Body of pancreas (tissue), 4 donors: ENCODE results near the gene ING3. TPM values are rescaled to one million over a fixed set of nuclear protein-coding genes. Genes with fewer than 3 reads are reported as not detected.

Source experiments
- ATAC-seq: fragments of 150-250 bp; one replicate; pipeline ENCODE4 v1.9.1; 2016
- DNase-seq, 4 donors: peaks; one replicate each; pipeline ENCODE4 v3.0.0-alpha.2; 2019
- H3K27ac ChIP-seq, 4 donors: fragments of 200-600 bp; sonication (generic); 1 replicate in 3 of 4; 2 replicates in 1 of 4; pipeline versions ENCODE4 v1.5.1 to v1.6.1; 2016 to 2019; ENCODE audit warnings: mild to moderate bottlenecking in 1 of 4, mixed read lengths in 1 of 4, moderate library complexity in 1 of 4
- H3K27me3 ChIP-seq, 2 donors: fragments of 200-600 bp; sonication (generic); one replicate each; pipeline ENCODE4 v1.6.0; 2016; ENCODE audit warnings: mild to moderate bottlenecking in 1 of 2
- H3K36me3 ChIP-seq, 2 donors: fragments of 200-600 bp; sonication (generic); replicated peaks in 1 of 2; 2 replicates each; pipeline ENCODE4 v1.5.1; 2016; ENCODE audit warnings: low read depth in 2 of 2; ENCODE audit not compliant: insufficient read depth in 1 of 2
- H3K4me1 ChIP-seq: fragments of 200-600 bp; sonication (generic); one replicate; pipeline ENCODE4 v1.6.0; 2016
- H3K4me3 ChIP-seq, 2 donors: fragments of 200-600 bp; sonication (generic); 1 replicate in 1 of 2; 2 replicates in 1 of 2; pipeline ENCODE4 v1.5.1; 2016 to 2019
- H3K9me3 ChIP-seq, 3 donors: fragments of 200-600 bp; sonication (generic); 1 replicate in 2 of 3; 2 replicates in 1 of 3; pipeline ENCODE4 v1.5.1; 2016
- POLR2A ChIP-seq, 3 donors: fragments of 450-650 bp; IDR thresholded peaks; one replicate each; pipeline ENCODE4 v1.6.1; 2016; ENCODE audit warnings: antibody characterized with exemption in 3 of 3, mild to moderate bottlenecking in 2 of 3
- WGBS, 2 donors: methylation state at CpG; one replicate each; pipeline ENCODE4 v1.1.5; 2017; 5-methylcytosine and 5-hydroxymethylcytosine counted together
- intact Hi-C: fragments of 100-400 bp; cut with DNase I; formaldehyde crosslinking; loops from one replicate; pipeline ENCODE4 v1.15.1; 2023
- small RNA-seq: library from RNA; depleted of rRNA; stranded (forward); fragments of <200 nt; gene quantifications from one replicate; pipeline ENCODE3, GENCODE V24; 2016
- total RNA-seq, 2 donors: library from RNA; depleted of rRNA; stranded (reverse); fragments of >200 nt; gene quantifications; one replicate each; pipeline ENCODE4 v1.1.0, GENCODE V29; 2016
- TF ChIP-seq, protein P1 (sequence below), 7 experiments: fragments of 450-650 bp in 4 of 7; fragments of 200-600 bp in 3 of 7; sonication (generic) in 3 of 7; IDR thresholded peaks; one replicate each; pipeline ENCODE4 v1.5.1; 2016 to 2019; ENCODE audit warnings: antibody characterized with exemption in 7 of 7

The ING3 gene
- total RNA-seq, 2 donors from 2014 or later = 7.6 to 9.1 TPM

GRCh38 chr7:121026159-121026558 lies 75.6 kb downstream of the ING3 start:
- H3K27ac ChIP-seq = no peak overlapping the region
- H3K4me3 ChIP-seq = no peak overlapping the region
- H3K4me1 ChIP-seq = no peaks in the 10 kb centered on the region
- no peak for TF ChIP-seq POLR2A (IDR thresholded peaks at IDR 0.05)
- TF ChIP-seq, protein P1, sequence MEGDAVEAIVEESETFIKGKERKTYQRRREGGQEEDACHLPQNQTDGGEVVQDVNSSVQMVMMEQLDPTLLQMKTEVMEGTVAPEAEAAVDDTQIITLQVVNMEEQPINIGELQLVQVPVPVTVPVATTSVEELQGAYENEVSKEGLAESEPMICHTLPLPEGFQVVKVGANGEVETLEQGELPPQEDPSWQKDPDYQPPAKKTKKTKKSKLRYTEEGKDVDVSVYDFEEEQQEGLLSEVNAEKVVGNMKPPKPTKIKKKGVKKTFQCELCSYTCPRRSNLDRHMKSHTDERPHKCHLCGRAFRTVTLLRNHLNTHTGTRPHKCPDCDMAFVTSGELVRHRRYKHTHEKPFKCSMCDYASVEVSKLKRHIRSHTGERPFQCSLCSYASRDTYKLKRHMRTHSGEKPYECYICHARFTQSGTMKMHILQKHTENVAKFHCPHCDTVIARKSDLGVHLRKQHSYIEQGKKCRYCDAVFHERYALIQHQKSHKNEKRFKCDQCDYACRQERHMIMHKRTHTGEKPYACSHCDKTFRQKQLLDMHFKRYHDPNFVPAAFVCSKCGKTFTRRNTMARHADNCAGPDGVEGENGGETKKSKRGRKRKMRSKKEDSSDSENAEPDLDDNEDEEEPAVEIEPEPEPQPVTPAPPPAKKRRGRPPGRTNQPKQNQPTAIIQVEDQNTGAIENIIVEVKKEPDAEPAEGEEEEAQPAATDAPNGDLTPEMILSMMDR (IDR thresholded peaks at IDR 0.05) = no peak
- no peak for DNase-seq
- WGBS, 2 donors = 96 to 97% methylated on average over 1 of the region's 1 CpG
- no peaks in the 10 kb centered on the region for H3K9me3 ChIP-seq
- no peak for ATAC-seq
- intact Hi-C loops = no loop called here
- H3K36me3 ChIP-seq = no peaks in the 10 kb centered on the region
- no peaks in the 10 kb centered on the region for H3K27me3 ChIP-seq

DNA sequence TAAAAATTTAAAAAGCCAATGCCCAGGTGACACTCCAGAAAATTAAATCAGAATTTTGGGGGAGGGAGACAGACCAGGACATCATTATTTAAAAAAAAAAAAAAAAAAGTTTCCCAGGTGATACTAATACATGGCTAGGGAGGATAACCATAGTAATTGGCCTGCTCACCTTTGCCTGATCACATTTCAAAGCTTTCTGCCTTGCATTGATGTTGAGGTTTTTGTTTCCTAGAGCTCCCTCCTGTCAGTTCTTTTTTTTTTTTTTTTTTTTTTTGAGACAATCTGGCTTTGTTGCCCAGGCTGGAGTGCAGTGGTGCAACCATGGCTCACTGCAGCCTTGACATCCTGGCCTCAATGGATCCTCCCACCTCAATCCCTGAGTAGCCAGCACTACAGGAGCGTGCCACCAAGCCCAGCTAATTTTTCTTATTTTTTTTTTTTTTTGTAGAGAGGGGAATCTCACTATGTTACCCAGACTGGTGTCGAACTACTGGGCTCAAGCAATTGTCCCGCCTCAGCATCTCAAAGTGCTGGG lies 76.1 kb downstream of the ING3 start:
- TF ChIP-seq POLR2A (IDR thresholded peaks at IDR 0.05) = no peak
- TF ChIP-seq, protein P1 (IDR thresholded peaks at IDR 0.05) = no peak
- Histone ChIP-seq H3K4me1 (no peaks in the 10 kb centered on the region), H3K4me3 (no peak overlapping the region), H3K27ac (no peak overlapping the region), H3K9me3 (no peaks in the 10 kb centered on the region), H3K27me3 (no peaks in the 10 kb centered on the region), H3K36me3 (no peaks in the 10 kb centered on the region)
- intact Hi-C loops = no loop called here
- 88 to 96% methylated on average over 3 of the region's 3 CpGs for WGBS, 2 donors
- ATAC-seq = no peak
- no peak for DNase-seq

Small RNA genes lying within 50 kb of the gene (small RNA-seq; reads per million reads assigned to genes)
- gene RNA5SP240 = not detected

Other genes starting within 250 kb of the ING3 start
- gene TSPAN12, start 92.6 kb upstream of the ING3 start, total RNA-seq = 1 to 10 TPM; 6.9 to 9.9 TPM
- 1 to 10 TPM; 5.3 to 7.3 TPM for gene CPED1, start 37.9 kb downstream of the ING3 start, total RNA-seq